GM12874 (cell line): ENCODE data around the gene PSD.

Experiments used
- TF ChIP-seq, protein P1 (sequence below): IDR thresholded peaks from 2 replicates; pipeline ENCODE4 v1.5.1; 2011; ENCODE audit warnings: low read depth, mild to moderate bottlenecking, control low read depth, low read length, moderate library complexity; ENCODE audit not compliant: insufficient read depth

PSD gene

DNA sequence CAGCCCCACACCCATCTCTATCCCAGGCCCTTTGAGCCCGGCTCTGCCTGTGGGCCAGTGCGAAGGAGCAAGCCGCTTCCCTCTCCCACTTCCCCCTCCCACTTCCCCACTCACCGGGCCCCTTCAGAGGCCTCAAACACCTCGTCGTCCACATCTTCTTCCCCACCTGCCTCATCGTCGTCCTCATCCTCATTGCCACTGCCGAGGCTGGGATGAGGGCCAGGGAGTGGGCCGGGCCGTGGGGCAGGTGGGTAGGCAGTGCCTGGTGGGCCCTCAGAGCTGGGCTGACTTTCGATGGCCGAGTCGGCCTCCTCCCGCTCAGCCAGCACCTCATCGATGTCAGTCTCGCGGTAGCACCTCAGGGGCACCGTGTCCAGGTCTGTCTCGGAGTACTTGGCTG, 3.8 kb downstream of the PSD start:
- TF ChIP-seq, protein P1, sequence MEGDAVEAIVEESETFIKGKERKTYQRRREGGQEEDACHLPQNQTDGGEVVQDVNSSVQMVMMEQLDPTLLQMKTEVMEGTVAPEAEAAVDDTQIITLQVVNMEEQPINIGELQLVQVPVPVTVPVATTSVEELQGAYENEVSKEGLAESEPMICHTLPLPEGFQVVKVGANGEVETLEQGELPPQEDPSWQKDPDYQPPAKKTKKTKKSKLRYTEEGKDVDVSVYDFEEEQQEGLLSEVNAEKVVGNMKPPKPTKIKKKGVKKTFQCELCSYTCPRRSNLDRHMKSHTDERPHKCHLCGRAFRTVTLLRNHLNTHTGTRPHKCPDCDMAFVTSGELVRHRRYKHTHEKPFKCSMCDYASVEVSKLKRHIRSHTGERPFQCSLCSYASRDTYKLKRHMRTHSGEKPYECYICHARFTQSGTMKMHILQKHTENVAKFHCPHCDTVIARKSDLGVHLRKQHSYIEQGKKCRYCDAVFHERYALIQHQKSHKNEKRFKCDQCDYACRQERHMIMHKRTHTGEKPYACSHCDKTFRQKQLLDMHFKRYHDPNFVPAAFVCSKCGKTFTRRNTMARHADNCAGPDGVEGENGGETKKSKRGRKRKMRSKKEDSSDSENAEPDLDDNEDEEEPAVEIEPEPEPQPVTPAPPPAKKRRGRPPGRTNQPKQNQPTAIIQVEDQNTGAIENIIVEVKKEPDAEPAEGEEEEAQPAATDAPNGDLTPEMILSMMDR, result no peak

DNA sequence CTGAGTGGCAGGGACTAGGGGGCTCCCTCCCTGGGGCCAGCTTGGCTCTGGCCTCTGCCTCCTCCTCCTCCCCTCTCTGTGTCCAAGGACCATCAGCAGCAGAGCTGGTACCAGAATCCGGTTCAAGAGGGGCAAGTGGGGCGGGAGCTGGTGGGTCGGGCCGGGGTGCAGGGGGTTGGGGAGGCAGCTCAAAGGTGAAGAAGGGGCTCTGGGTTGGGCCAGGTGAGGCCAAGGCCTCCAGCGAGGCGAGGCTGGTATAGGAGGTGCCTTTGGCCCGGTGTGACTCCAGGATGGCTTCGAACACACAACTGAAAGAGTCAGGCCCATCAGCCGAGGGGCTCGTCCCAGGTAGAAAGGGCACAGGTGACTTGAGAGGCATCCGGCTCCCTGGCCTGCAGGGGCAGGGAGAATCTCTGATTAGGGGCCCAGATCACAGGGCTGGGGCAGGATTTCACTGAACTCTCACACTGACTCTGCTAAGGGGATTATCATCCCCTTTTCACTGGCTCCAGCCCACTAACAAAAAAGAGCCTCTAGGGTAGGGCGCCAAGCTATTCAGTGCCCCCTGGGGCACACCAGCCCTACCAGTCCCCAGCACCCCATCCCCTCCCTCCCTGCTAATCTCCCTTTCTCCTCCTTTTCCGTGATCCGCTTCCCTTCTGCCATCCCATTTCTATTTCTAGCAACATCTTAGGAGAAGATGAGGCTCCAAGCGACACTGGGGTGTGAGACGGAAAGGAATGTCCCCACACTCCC, 4.6 kb downstream of the PSD start:
- TF ChIP-seq, protein P1, result no peak

DNA sequence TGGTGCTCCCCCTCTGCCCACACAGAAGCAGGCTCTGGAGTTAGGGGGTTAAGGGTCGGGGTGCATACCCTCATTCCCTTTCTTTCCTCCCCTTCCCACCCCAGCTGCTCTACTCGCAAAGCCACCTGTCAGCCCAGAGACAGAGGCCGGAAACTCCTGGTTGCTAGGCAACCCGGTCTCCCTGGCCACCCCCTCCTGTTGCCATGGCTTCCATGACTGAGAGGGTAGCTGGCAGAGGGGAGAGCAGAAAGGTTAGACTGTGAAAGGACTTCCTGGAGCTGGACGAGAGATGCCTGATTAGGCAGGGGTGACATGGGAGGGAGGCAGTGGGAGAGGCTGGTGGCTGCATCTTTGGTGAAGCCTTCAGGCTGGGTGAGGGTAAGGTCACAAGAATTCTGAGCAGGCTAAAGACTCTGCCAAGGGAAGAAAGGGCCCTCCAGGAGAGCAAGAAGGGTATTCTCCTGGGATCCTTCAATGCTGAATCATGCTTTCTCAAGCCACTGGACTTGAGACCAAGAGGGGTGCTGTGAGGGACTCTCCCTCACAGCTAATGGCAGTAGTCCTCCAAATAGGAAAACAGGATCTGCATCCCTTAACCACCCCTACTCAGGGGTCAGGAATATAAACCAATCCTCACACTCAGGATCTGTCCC, 5.4 kb downstream of the PSD start:
- TF ChIP-seq, protein P1, result no peak

DNA sequence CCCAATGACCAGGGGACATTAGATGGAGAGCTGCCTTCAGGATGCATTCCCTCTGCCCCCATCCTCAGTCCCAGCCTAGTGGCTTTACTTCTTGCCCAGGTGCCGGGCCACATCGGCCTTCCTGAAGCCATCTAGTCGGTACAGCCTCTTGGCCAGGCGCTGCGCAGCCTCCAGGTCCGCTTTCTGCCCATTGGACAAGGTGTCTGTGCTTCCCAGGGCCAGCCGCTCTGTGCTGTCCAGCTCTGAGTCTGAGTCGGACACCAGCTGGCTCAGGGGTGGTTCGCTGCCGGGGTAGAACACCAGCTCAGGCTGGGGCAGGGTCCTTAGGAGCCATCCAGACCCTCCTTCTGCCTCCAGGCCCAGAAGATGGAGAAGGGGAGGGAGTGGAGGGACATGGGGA, 6.3 kb downstream of the PSD start:
- TF ChIP-seq, protein P1, result no peak

DNA sequence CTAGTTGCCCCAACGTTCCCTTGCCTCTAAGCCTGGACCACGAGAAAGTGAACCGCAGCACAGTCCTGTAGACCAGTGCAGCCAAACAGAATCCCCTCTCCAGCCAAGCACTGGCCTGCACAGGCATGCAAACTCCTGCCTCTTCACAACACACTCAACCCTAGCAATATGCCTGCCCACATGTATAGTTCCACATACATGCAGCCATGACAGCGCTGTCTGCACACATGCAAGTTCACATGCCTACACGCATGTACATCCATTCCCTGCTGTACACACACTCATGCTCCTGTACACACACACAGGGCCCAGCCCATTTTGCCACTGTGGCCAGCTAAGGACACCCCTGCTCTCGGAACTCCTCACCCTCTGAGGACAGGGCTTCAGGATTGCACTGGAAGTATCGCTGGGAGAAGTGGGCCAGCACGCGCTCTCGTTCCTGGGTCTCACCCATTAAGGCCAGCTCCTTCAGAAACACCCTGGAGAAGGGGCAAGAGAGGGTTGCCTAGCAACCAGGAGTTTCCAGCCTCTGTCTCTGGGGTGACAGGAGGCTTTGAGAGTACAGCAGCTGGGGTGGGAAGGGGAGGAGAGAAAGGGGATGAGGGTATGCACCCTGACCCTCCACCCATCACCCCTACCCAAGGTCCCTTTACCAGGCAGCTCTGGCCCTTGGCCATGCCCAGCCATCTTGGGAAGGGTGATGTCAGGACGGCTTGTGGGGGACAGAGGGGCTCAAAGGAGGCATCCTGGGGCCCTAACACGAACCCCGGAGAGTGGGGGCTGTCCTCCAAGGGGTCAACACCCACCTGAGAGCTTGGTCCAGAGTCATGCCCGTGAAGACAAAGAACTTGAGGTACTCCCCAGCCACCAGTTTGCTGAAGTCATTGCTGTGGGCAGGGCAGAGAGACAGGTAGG, 7.0 kb downstream of the PSD start:
- TF ChIP-seq, protein P1, result no peak

DNA sequence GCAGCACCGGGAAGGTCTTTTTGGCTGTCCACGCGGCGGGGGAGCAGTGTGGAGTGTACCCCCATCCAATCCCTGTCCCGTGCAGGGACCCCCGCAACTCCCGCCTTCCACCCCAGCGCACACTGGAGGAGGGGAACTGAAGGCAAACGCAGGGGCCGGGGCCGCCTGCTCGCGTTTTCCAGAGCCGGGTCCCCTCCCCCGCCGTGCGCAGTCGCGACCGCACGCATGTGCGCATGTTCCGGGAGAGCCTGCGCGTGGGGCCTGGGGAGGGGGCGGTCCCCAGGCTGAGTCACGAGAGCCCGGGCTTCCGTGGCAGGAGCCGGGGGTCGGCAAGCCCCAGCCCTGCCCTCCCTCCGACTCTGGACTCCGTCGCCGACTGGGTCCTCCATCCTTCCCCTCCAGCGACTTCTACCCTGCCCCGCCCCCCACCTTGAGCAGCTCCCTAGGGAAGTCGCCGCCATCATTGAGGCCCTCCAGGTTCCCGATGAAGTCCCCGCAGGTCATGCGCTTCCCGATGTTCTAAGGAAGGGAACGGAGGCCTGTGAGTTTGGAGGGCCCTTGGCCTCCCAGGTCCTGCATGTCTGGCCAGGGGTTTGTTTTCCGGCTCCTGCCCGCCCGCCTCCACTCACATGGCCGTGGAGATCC, 8.0 kb downstream of the PSD start:
- TF ChIP-seq, protein P1, result no peak
